IMR-90 (cell line): ENCODE measurements around the gene CYP4Z1. TPM values are rescaled to one million over a fixed set of nuclear protein-coding genes. Genes with fewer than 3 reads are reported as not detected.

Source experiments
- ATAC-seq: fragments of 200-7000 bp; cut with Tn5 transposase; 2 replicates; pipeline ENCODE4 v1.9.1; 2020; ENCODE audit warnings: low read depth, mild to moderate bottlenecking, moderate library complexity
- BruUV-seq: library from RNA; stranded (reverse); fragments of 400-500 nt; replicated peaks from 2 replicates; lab custom pipeline; 2021; lab: Mats Ljungman, UMichigan
- CTCF ChIA-PET: fragments of 300-600 bp; formaldehyde crosslinking; extraction: SDS; loops from one replicate; lab custom pipeline; 2021; ENCODE audit warnings: antibody characterized with exemption; lab: Yijun Ruan, JAX
- POLR2A ChIA-PET: fragments of 300-600 bp; sonication (Branson Sonifier 250); formaldehyde crosslinking; loops from one replicate; lab custom pipeline; 2022; ENCODE audit warnings: antibody characterized with exemption; ENCODE audit not compliant: unreplicated experiment; lab: Charles Lee
- DNase-seq: peaks from one replicate; pipeline ENCODE4 v3.0.0; 2013
- H2AFZ ChIP-seq: replicated peaks from 2 replicates; pipeline ENCODE3; 2013; ENCODE audit warnings: low read length, mild to moderate bottlenecking; ENCODE audit not compliant: poor library complexity
- H2AK5ac ChIP-seq: 2 replicates; pipeline ENCODE4 v1.6.1; 2013; ENCODE audit warnings: low read depth, low read length, inconsistent platforms
- H2AK9ac ChIP-seq: replicated peaks from 2 replicates; pipeline ENCODE3; 2013; ENCODE audit warnings: mild to moderate bottlenecking, low read depth, low read length, moderate library complexity; ENCODE audit not compliant: poor library complexity
- H2BK120ac ChIP-seq: 2 replicates; pipeline ENCODE4 v1.6.1; 2013; ENCODE audit warnings: low read depth, low read length, inconsistent platforms
- H2BK15ac ChIP-seq: 3 replicates; pipeline ENCODE4 v1.6.1; 2013; ENCODE audit warnings: low read depth, low read length, inconsistent platforms
- H2BK20ac ChIP-seq: 2 replicates; pipeline ENCODE4 v1.6.1; 2013; ENCODE audit warnings: low read depth, mild to moderate bottlenecking, inconsistent platforms, low read length, moderate library complexity
- H2BK5ac ChIP-seq: 2 replicates; pipeline ENCODE4 v1.6.1; 2013; ENCODE audit warnings: mild to moderate bottlenecking, low read depth, low read length, inconsistent platforms; ENCODE audit not compliant: poor library complexity, severe bottlenecking
- H3K14ac ChIP-seq: replicated peaks from 2 replicates; pipeline ENCODE4 v1.6.1; 2013; ENCODE audit warnings: low read depth, low read length, inconsistent platforms
- H3K18ac ChIP-seq: 2 replicates; pipeline ENCODE4 v1.6.1; 2013; ENCODE audit warnings: low read depth, low read length, control low read depth
- H3K23ac ChIP-seq: 2 replicates; pipeline ENCODE4 v1.6.1; 2013; ENCODE audit warnings: low read depth, low read length, inconsistent platforms
- H3K27ac ChIP-seq: 2 replicates; pipeline ENCODE4 v1.5.1; 2013; ENCODE audit warnings: mild to moderate bottlenecking, control low read depth, low read length; ENCODE audit not compliant: insufficient read depth
- H3K27me3 ChIP-seq: 2 replicates; pipeline ENCODE4 v1.6.1; 2013; ENCODE audit warnings: low read length; ENCODE audit not compliant: control insufficient read depth, insufficient read depth
- H3K36me3 ChIP-seq: 2 replicates; pipeline ENCODE4 v1.6.1; 2013; ENCODE audit warnings: low read length, mixed read lengths; ENCODE audit not compliant: control insufficient read depth, insufficient read depth
- H3K4ac ChIP-seq: 2 replicates; pipeline ENCODE4 v1.6.1; 2013; ENCODE audit warnings: low read depth, low read length, inconsistent platforms
- H3K4me1 ChIP-seq: 2 replicates; pipeline ENCODE4 v1.6.1; 2013; ENCODE audit warnings: low read length, mixed read lengths; ENCODE audit not compliant: control insufficient read depth, insufficient read depth
- H3K4me2 ChIP-seq: 2 replicates; pipeline ENCODE4 v1.6.1; 2013; ENCODE audit warnings: low read depth, mild to moderate bottlenecking, control low read depth, low read length, moderate library complexity
- H3K4me3 ChIP-seq: 2 replicates; pipeline ENCODE4 v1.5.1; 2013; ENCODE audit warnings: low read depth, mild to moderate bottlenecking, control low read depth, low read length, moderate library complexity; ENCODE audit not compliant: insufficient read depth
- H3K56ac ChIP-seq: 2 replicates; pipeline ENCODE4 v1.6.1; 2013; ENCODE audit warnings: low read length, inconsistent platforms; ENCODE audit not compliant: insufficient read depth; ENCODE audit errors: extremely low read depth
- H3K79me1 ChIP-seq, 2 experiments: 2 replicates each; pipeline ENCODE4 v1.6.1; 2013; ENCODE audit warnings: low read length in 2 of 2, inconsistent platforms in 1 of 2, low read depth in 1 of 2
- H3K9ac ChIP-seq: 2 replicates; pipeline ENCODE4 v1.6.1; 2013; ENCODE audit warnings: low read depth, low read length, control low read depth
- H3K9me1 ChIP-seq: 2 replicates; pipeline ENCODE4 v1.6.1; 2013; ENCODE audit warnings: low read length, inconsistent platforms; ENCODE audit not compliant: insufficient read depth
- H3K9me3 ChIP-seq: 2 replicates; pipeline ENCODE4 v1.6.1; 2013; ENCODE audit warnings: low read length; ENCODE audit not compliant: control insufficient read depth, insufficient read depth
- H4K20me1 ChIP-seq: 2 replicates; pipeline ENCODE4 v1.6.1; 2013; ENCODE audit warnings: low read length, inconsistent platforms; ENCODE audit not compliant: insufficient read depth
- H4K5ac ChIP-seq: 2 replicates; pipeline ENCODE4 v1.6.1; 2013; ENCODE audit warnings: mild to moderate bottlenecking, low read depth, low read length, control low read depth
- H4K8ac ChIP-seq, 2 experiments: 2 replicates each; pipeline ENCODE4 v1.6.1; 2013; ENCODE audit warnings: low read depth in 2 of 2, low read length in 2 of 2, control low read depth in 1 of 2, inconsistent platforms in 1 of 2
- H4K91ac ChIP-seq: 2 replicates; pipeline ENCODE4 v1.6.1; 2013; ENCODE audit warnings: low read depth, low read length, inconsistent platforms; ENCODE audit not compliant: insufficient read depth
- MAFK ChIP-seq: IDR thresholded peaks from 2 replicates; pipeline ENCODE4 v1.6.1; 2012; ENCODE audit warnings: low read depth, low read length, improper control_type of control experiment
- RFX5 ChIP-seq: IDR thresholded peaks from 2 replicates; pipeline ENCODE4 v1.8.0; 2012; ENCODE audit warnings: low read depth, mild to moderate bottlenecking, low read length, moderate library complexity
- dilution Hi-C: fragments of 300-500 bp; cut with HindIII; formaldehyde crosslinking; loops from one replicate; pipeline ENCODE4 v1.14.3; 2018; ENCODE audit warnings: low sequenced_read_pairs; ENCODE audit not compliant: unreplicated experiment
- in situ Hi-C: fragments of 300-500 bp; cut with MboI; formaldehyde crosslinking; loops from 3 replicates; pipeline ENCODE4 v1.14.3; 2019; ENCODE audit warnings: low sequenced_read_pairs, inconsistent platforms, mixed read lengths
- intact Hi-C: fragments of 100-400 bp; cut with micrococcal nuclease; formaldehyde crosslinking; loops from 2 replicates; pipeline ENCODE4 v1.10.0; 2022
- polyA plus RNA-seq, 3 experiments: library from polyadenylated mRNA; depleted of rRNA; stranded (reverse); fragments of >200 nt; gene quantifications; 2 replicates each; pipeline ENCODE4 v1.2.3, GENCODE V29; 2012; ENCODE audit warnings: low replicate concordance in 1 of 3
- total RNA-seq: library from RNA; depleted of rRNA; stranded (reverse); fragments of >200 nt; gene quantifications from 2 replicates; pipeline ENCODE4 v1.2.3, GENCODE V29; 2012; rRNA removed

CYP4Z1 gene
- total and polyA plus RNA-seq, 2 of the 4 experiments (the other 2 are of a cell fraction): not detected

DNA sequence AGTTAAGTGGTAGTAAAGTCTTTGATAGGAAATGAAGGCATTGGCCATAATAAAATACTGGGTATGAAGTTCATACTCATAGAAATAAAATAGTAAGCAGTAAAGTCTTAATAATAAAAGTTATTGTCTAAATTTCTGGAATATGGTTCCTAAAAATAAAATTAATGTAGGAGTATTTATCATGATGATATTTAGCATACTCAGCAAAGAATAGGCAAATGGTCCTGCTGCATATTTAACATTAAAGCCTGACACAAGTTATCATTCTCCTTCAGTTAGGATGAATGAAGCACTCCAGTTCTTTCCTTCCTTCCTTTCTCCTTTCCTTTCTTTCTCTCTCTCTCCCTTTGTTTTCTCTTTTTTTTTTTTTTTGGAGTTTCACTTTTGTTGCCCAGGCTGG lies 97.5 kb downstream of the CYP4Z1 start:
- dilution Hi-C loops: no loop called here
- H3K4me1 ChIP-seq: no peaks in the 10 kb centered on the region
- H3K9me1 ChIP-seq: no peaks in the 10 kb centered on the region
- no peak overlapping the region for H3K4me3 ChIP-seq
- H3K4me2 ChIP-seq: no peak overlapping the region
- no peak overlapping the region for H3K9ac ChIP-seq
- no peaks in the 10 kb centered on the region for H4K20me1 ChIP-seq
- intact Hi-C loops: no loop called here
- in situ Hi-C loops: no loop called here
- H3K14ac ChIP-seq: no peak overlapping the region
- no peak overlapping the region for H3K56ac ChIP-seq
- no peak overlapping the region for H3K4ac ChIP-seq
- H3K27me3 ChIP-seq: no peaks in the 10 kb centered on the region
- H4K5ac ChIP-seq: no peak overlapping the region
- no peak overlapping the region for H3K18ac ChIP-seq
- H2AFZ ChIP-seq: no peak overlapping the region
- no peaks in the 10 kb centered on the region for H3K79me1 ChIP-seq
- no peak overlapping the region for H2BK15ac ChIP-seq
- no peak overlapping the region for H2BK20ac ChIP-seq
- H2BK5ac ChIP-seq: no peak overlapping the region
- H3K36me3 ChIP-seq: no peaks in the 10 kb centered on the region
- POLR2A ChIA-PET: no interaction called here
- no peak overlapping the region for H2AK9ac ChIP-seq
- ATAC-seq (no peak), DNase-seq (no peak)
- H4K91ac ChIP-seq: no peak overlapping the region
- BruUV-seq: no TSS peak
- H3K27ac ChIP-seq: no peak overlapping the region
- H3K23ac ChIP-seq: no peak overlapping the region
- no peak overlapping the region for H2AK5ac ChIP-seq
- H3K9me3 ChIP-seq: no peaks in the 10 kb centered on the region
- TF ChIP-seq MAFK (0 out of 2 replicates have a peak, but pooled peaks have one; percentile 38), RFX5 (no peak)
- no peak overlapping the region for H2BK120ac ChIP-seq
- CTCF ChIA-PET: no interaction called here
- no peak overlapping the region for H4K8ac ChIP-seq

Other genes with a start within 250 kb of the CYP4Z1 start
- not detected in 2 replicates for gene CYP4A11, start 125.8 kb upstream of the CYP4Z1 start, total RNA-seq
- not detected in 2 replicates for gene CYP4A11, start 125.8 kb upstream of the CYP4Z1 start, polyA plus RNA-seq (2012; rRNA removed)
- not detected in 2 replicates for gene CYP4X1, start 43.6 kb upstream of the CYP4Z1 start, total RNA-seq
- gene CYP4X1, start 43.6 kb upstream of the CYP4Z1 start, polyA plus RNA-seq (2012; rRNA removed): not detected in 2 replicates
- gene CYP4A22, start 70.2 kb downstream of the CYP4Z1 start, total RNA-seq: not detected in 2 replicates
- gene CYP4A22, start 70.2 kb downstream of the CYP4Z1 start, polyA plus RNA-seq (2012; rRNA removed): not detected in 2 replicates
- not detected in 2 replicates for gene PDZK1IP1, start 122.8 kb downstream of the CYP4Z1 start, total RNA-seq
- gene PDZK1IP1, start 122.8 kb downstream of the CYP4Z1 start, polyA plus RNA-seq (2012; rRNA removed): not detected in 2 replicates
- gene TAL1, start 165.0 kb downstream of the CYP4Z1 start, total RNA-seq: not detected in 2 replicates
- not detected in 2 replicates for gene TAL1, start 165.0 kb downstream of the CYP4Z1 start, polyA plus RNA-seq (2012; rRNA removed)
- gene STIL, start 246.9 kb downstream of the CYP4Z1 start, total RNA-seq: 17.2 and 19.2 TPM in 2 replicates
- gene STIL, start 246.9 kb downstream of the CYP4Z1 start, polyA plus RNA-seq (2012; rRNA removed): 5.8 and 6.8 TPM in 2 replicates